Measurements from ENCODE around the gene IFNL4. TPM values are rescaled to one million over a fixed set of nuclear protein-coding genes. Genes with fewer than 3 reads are reported as not detected.

Gene IFNL4
- polyA plus RNA-seq, 1 donor, result 0.04 TPM

DNA sequence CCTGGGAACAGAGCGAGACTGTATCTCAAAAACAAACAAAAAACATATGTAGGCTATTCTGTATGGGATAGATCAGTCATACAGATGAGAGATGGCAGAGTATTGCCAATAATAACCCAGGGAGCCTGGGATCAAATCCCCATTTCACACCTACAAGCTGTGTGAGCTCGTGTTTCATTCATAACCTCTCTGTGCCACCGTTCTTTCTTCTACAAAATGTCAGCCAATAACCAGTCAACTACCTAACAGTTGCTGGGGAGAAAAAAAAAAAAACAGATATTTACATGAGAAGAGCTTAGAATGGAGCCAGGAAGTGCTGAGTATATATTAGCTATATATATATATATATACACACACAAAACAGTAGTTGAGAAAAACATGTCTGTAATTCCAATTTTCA, 13.0 kb upstream of the IFNL4 start:
- Histone ChIP-seq H3K4me3 (ENCODE audit: low read length) (no peak overlapping the region), H3K4me1 (ENCODE audit: control insufficient read depth, insufficient read depth, low read length) (peaks cover 6% of the 10 kb centered on the region), H3K27me3 (ENCODE audit: control insufficient read depth, insufficient read depth, low read length) (peaks cover 54% of the 10 kb centered on the region), H3K36me3 (ENCODE audit: control insufficient read depth, insufficient read depth, low read length) (no peaks in the 10 kb centered on the region), H3K27ac (ENCODE audit: low read length) (no peak overlapping the region), H3K9me3 (ENCODE audit: control insufficient read depth, low read depth, low read length) (peaks cover 17% of the 10 kb centered on the region)
- DNase-seq, result no peak
- WGBS (ENCODE audit: insufficient coverage, low lambda C conversion rate), result no CpG with 5 or more reads among the region's 3 CpGs

DNA sequence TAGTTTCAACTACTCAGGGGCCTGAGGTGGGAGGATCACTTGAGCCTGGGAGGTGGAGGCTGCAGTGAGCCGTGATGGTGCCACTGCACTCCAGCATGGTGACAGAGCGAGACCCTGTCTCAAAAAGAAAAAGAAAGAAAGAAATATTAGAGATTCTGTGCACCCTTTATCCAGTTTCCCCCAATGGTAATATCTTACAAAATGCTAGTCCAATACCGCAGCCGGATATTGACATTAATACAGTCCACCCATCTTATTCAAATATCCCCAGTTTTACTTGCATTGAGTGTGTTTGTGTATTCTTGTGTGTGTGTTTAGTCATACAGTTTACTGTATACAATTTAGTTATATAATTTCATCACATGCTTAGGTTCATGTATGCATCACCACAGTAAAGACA, 8.6 kb upstream of the IFNL4 start:
- H3K27me3 ChIP-seq (ENCODE audit: control insufficient read depth, insufficient read depth, low read length), result peaks cover 19% of the 10 kb centered on the region
- no peak overlapping the region for H3K27ac ChIP-seq (ENCODE audit: low read length)
- no peaks in the 10 kb centered on the region for H3K9me3 ChIP-seq (ENCODE audit: control insufficient read depth, low read depth, low read length)
- no peaks in the 10 kb centered on the region for H3K36me3 ChIP-seq (ENCODE audit: control insufficient read depth, insufficient read depth, low read length)
- no peak overlapping the region for H3K4me3 ChIP-seq (ENCODE audit: low read length)
- H3K4me1 ChIP-seq (ENCODE audit: control insufficient read depth, insufficient read depth, low read length), result peaks cover 9% of the 10 kb centered on the region
- no peak for DNase-seq
- WGBS (ENCODE audit: insufficient coverage, low lambda C conversion rate), result 100% methylated on average over 1 of the region's 4 CpGs

DNA sequence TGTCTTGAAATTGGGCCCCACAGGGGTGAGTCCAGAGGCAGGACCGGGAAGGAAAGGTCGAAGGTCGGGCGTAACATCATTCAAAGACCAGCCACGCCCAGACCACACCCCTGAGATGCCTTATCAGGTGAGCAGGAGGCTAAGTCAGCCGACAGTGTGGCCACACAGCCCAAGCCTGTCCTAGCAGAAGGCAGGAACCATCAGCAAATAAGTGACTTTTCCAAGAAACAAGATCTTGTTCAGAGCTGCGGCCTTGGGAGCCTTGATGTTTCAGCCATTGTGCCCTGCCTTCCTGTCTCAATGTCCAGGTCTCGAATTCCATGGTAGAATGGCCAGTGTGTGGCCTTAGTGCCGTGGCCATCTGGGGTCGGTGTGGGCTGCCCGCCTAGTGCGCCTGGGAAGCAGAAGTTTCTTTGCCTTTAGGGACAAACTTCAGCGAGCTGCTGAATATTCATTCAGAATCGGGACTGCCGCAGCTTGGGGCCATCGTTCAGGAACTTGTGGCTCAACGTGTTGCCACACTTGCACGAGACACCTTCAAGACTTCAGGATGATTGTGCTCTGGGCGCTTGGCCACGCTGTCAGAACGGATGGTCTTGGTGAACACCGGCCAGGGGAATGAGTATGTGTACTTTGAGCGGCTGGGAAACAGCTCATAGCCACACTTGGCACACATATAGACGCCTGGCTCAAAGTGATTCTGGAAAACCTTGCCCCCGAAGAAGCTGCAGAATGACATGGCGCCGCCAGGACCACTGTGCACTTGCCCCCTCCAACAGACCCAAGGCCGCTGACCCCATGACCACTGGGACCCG, 6.1 kb upstream of the IFNL4 start:
- no peaks in the 10 kb centered on the region for H3K36me3 ChIP-seq (ENCODE audit: control insufficient read depth, insufficient read depth, low read length)
- H3K27ac ChIP-seq (ENCODE audit: low read length), result no peak overlapping the region
- H3K27me3 ChIP-seq (ENCODE audit: control insufficient read depth, insufficient read depth, low read length), result peaks cover 10% of the 10 kb centered on the region
- peak; percentile 28 to 62 for DNase-seq
- H3K4me3 ChIP-seq (ENCODE audit: low read length), result no peak overlapping the region
- no CpG with 5 or more reads among the region's 29 CpGs for WGBS (ENCODE audit: insufficient coverage, low lambda C conversion rate)
- H3K4me1 ChIP-seq (ENCODE audit: control insufficient read depth, insufficient read depth, low read length), result peaks cover 9% of the 10 kb centered on the region
- H3K9me3 ChIP-seq (ENCODE audit: control insufficient read depth, low read depth, low read length), result no peaks in the 10 kb centered on the region

DNA sequence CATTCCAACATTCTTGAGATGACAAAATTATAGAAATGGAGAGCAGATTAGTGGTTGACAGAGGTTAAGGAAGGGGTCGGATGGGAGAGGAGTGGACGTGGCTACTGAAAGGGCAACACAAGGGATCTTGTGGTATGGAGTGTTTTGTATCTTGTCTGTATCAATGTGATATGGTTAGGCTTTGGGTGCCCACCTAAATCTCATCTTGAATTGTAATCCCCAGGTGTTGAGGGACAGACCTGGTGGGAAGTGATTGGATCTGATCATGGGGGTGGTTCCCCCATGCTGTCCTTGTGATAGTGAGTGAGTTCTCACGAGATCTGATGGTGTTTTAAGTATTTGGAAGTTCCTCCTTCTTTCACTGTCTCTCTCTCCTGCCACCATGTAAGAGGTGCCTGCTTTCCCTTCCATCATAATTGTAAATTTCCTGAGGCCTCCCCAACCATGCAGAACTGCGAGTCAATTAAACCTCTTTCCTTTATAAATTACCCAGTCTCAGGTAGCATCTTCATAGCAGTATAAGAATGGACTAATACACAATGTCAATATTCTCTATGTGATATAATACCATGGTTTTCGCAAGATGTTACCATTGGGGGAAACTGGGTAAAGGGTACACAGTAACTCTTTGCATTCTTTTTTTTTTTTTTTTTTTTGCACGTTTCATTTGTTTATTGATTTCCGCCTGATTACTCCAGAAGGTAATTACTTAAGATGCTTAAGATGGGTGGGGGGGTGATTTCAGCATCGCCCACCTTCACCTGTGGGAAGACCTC, 4.9 kb upstream of the IFNL4 start:
- 92% methylated on average over 2 of the region's 8 CpGs for WGBS (ENCODE audit: insufficient coverage, low lambda C conversion rate)
- H3K36me3 ChIP-seq (ENCODE audit: control insufficient read depth, insufficient read depth, low read length), result no peaks in the 10 kb centered on the region
- no peak overlapping the region for H3K4me3 ChIP-seq (ENCODE audit: low read length)
- peaks cover 22% of the 10 kb centered on the region for H3K27me3 ChIP-seq (ENCODE audit: control insufficient read depth, insufficient read depth, low read length)
- DNase-seq, result no peak
- no peaks in the 10 kb centered on the region for H3K9me3 ChIP-seq (ENCODE audit: control insufficient read depth, low read depth, low read length)
- peaks cover 7% of the 10 kb centered on the region for H3K4me1 ChIP-seq (ENCODE audit: control insufficient read depth, insufficient read depth, low read length)
- H3K27ac ChIP-seq (ENCODE audit: low read length), result no peak overlapping the region

DNA sequence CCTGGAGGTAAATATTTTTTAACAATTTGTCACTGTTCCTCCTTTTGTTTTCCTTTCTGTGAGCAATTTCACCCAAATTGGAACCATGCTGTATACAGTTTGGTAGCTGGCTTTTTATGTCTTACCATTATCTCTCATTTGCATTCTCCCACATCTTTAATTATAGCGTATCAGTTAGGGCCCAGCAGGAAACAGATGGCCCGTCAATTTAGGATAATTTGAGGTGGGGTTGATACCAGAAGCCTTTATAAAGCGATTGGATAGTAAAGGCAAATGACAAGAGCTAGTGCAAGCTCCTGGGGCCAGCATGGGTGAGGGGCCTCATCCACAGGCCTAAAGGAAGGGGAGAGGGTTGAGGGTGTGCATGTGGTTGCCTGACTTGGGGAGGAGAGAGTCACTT, 3.8 kb upstream of the IFNL4 start:
- no peak overlapping the region for H3K4me3 ChIP-seq (ENCODE audit: low read length)
- H3K27me3 ChIP-seq (ENCODE audit: control insufficient read depth, insufficient read depth, low read length), result peaks cover 32% of the 10 kb centered on the region
- peaks cover 12% of the 10 kb centered on the region for H3K4me1 ChIP-seq (ENCODE audit: control insufficient read depth, insufficient read depth, low read length)
- no peak for DNase-seq
- H3K27ac ChIP-seq (ENCODE audit: low read length), result no peak overlapping the region
- WGBS (ENCODE audit: insufficient coverage, low lambda C conversion rate), result 80% methylated on average over 1 of the region's 3 CpGs
- peaks cover 5% of the 10 kb centered on the region for H3K9me3 ChIP-seq (ENCODE audit: control insufficient read depth, low read depth, low read length)
- no peaks in the 10 kb centered on the region for H3K36me3 ChIP-seq (ENCODE audit: control insufficient read depth, insufficient read depth, low read length)

DNA sequence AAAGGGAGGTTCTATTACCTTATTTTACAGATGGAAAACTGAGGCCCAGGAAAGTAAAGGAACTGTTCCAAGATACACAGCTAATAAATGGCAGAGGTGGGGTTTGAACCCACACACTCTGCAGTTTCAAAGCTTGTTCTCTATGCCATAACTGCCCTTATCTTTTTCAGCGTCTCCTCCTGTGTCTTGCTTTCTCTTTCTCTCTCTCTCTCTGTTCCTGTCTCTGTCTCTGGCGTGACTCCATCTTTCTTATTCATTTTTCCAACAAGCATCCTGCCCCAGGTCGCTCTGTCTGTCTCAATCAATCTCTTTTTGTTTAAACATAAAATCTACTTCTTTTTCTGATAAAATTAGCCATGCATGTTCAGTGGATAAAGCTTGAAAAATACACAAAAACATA, 3.2 kb upstream of the IFNL4 start:
- DNase-seq, result no peak
- H3K4me1 ChIP-seq (ENCODE audit: control insufficient read depth, insufficient read depth, low read length), result peaks cover 17% of the 10 kb centered on the region
- H3K36me3 ChIP-seq (ENCODE audit: control insufficient read depth, insufficient read depth, low read length), result no peaks in the 10 kb centered on the region
- no peak overlapping the region for H3K27ac ChIP-seq (ENCODE audit: low read length)
- H3K4me3 ChIP-seq (ENCODE audit: low read length), result no peak overlapping the region
- WGBS (ENCODE audit: insufficient coverage, low lambda C conversion rate), result 47% methylated on average over 3 of the region's 3 CpGs
- H3K27me3 ChIP-seq (ENCODE audit: control insufficient read depth, insufficient read depth, low read length), result peaks cover 38% of the 10 kb centered on the region
- H3K9me3 ChIP-seq (ENCODE audit: control insufficient read depth, low read depth, low read length), result peaks cover 5% of the 10 kb centered on the region

GRCh38 chr19:39251081-39251480, 2.4 kb upstream of the IFNL4 start:
- H3K27ac ChIP-seq (ENCODE audit: low read length), result no peak overlapping the region
- WGBS (ENCODE audit: insufficient coverage, low lambda C conversion rate), result no CpG with 5 or more reads among the region's 5 CpGs
- H3K9me3 ChIP-seq (ENCODE audit: control insufficient read depth, low read depth, low read length), result peaks cover 5% of the 10 kb centered on the region
- no peak for DNase-seq
- H3K4me3 ChIP-seq (ENCODE audit: low read length), result no peak overlapping the region
- H3K27me3 ChIP-seq (ENCODE audit: control insufficient read depth, insufficient read depth, low read length), result peaks cover 36% of the 10 kb centered on the region
- peaks cover 17% of the 10 kb centered on the region for H3K4me1 ChIP-seq (ENCODE audit: control insufficient read depth, insufficient read depth, low read length)
- no peaks in the 10 kb centered on the region for H3K36me3 ChIP-seq (ENCODE audit: control insufficient read depth, insufficient read depth, low read length)

DNA sequence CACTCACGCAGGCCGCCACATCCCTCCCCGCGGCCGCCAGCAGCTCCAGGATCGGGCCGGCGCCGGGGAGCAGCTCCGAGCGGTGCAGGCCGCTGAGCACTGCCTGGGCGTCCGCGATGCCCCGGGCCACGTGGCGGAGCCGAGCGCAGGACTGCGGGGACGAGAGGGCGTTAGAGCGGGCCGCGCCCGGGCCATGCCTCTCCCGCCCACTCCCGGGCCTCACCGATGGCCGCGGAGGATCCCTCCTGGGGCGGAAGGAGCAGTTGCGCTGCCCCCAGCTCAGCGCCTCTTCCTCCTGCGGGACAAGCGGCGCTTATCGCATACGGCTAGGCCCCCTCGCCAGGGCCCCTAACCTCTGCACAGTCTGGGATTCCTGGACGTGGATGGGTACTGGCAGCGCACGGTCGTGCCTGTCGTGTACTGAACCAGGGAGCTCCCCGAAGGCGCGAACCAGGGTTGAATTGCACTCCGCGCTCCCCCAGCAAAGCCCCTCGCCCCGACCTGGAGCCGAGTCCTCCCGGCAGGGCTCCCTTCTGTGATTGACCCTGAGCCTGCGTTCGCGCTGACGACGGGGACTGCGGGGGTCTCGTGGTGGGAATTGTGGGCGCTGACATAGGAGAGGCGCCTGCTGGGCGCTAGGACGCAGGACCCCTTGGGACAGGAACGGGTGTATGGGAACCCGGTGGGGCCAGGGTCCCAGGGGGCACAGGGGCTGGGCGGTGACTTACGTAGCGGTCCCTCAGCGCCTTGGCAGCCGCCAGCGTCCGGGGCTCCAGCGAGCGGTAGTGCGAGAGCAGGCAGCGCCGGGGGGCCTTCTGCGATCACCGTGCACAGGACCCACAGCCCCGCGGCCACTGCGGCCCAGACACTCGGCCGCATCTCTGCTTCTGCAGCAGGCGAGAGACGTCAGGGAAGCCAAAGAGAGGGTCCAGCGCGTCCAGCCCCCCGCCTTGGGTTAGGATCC, 673 bp downstream of the IFNL4 start:
- peaks cover 11% of the 10 kb centered on the region for H3K4me1 ChIP-seq (ENCODE audit: control insufficient read depth, insufficient read depth, low read length)
- H3K27ac ChIP-seq (ENCODE audit: low read length), result no peak overlapping the region
- no CpG with 5 or more reads among the region's 92 CpGs for WGBS (ENCODE audit: insufficient coverage, low lambda C conversion rate)
- H3K4me3 ChIP-seq (ENCODE audit: low read length), result no peak overlapping the region
- no peaks in the 10 kb centered on the region for H3K36me3 ChIP-seq (ENCODE audit: control insufficient read depth, insufficient read depth, low read length)
- H3K9me3 ChIP-seq (ENCODE audit: control insufficient read depth, low read depth, low read length), result peaks cover 5% of the 10 kb centered on the region
- peaks cover 36% of the 10 kb centered on the region for H3K27me3 ChIP-seq (ENCODE audit: control insufficient read depth, insufficient read depth, low read length)
- DNase-seq, result peak in 1 of 2 donors; percentile 64

- peaks cover 36% of the 10 kb centered on the region for H3K27me3 ChIP-seq (ENCODE audit: control insufficient read depth, insufficient read depth, low read length)
- H3K4me3 ChIP-seq (ENCODE audit: low read length), result no peak overlapping the region
- WGBS (ENCODE audit: insufficient coverage, low lambda C conversion rate), result no CpG with 5 or more reads among the region's 42 CpGs
These were observed 1.5 kb downstream of the IFNL4 start for GRCh38 chr19:39246951-39247669.

More at GRCh38 chr19:39246951-39247669, 1.5 kb downstream of the IFNL4 start:
- peak in 1 of 2 donors; percentile 25 for DNase-seq
- no peaks in the 10 kb centered on the region for H3K36me3 ChIP-seq (ENCODE audit: control insufficient read depth, insufficient read depth, low read length)
- H3K9me3 ChIP-seq (ENCODE audit: control insufficient read depth, low read depth, low read length), result peaks cover 5% of the 10 kb centered on the region
- peaks cover 11% of the 10 kb centered on the region for H3K4me1 ChIP-seq (ENCODE audit: control insufficient read depth, insufficient read depth, low read length)
- H3K27ac ChIP-seq (ENCODE audit: low read length), result no peak overlapping the region

Data from large intestine (tissue), 3 donors.